ENCODE data around the gene DDX60.

DNA sequence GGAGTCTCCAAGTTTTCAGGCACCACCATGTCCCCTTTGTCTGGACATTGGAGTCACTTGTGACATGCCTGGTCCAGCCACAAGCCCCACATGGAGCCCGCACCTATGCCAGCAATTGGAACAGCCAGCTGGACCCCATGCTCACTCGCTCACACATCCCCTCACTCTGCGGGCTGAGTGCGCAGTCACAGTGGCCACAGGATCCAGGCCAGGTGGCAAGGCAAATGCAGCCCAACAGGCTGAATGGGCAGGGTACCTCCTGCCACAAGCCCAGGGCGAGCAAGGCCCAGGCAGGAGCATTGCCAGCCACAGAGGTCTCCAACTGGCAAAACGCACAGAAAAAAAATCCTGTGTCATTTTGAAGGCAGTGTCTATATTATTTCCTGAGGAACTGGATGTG is 144.2 kb downstream of the DDX60 start:
- TF ChIP-seq EZH2phosphoT487 (IDR thresholded peaks at IDR 0.05; ENCODE audit: low read depth, severe bottlenecking, unreplicated experiment): no peak
- TF ChIP-seq, protein P1, sequence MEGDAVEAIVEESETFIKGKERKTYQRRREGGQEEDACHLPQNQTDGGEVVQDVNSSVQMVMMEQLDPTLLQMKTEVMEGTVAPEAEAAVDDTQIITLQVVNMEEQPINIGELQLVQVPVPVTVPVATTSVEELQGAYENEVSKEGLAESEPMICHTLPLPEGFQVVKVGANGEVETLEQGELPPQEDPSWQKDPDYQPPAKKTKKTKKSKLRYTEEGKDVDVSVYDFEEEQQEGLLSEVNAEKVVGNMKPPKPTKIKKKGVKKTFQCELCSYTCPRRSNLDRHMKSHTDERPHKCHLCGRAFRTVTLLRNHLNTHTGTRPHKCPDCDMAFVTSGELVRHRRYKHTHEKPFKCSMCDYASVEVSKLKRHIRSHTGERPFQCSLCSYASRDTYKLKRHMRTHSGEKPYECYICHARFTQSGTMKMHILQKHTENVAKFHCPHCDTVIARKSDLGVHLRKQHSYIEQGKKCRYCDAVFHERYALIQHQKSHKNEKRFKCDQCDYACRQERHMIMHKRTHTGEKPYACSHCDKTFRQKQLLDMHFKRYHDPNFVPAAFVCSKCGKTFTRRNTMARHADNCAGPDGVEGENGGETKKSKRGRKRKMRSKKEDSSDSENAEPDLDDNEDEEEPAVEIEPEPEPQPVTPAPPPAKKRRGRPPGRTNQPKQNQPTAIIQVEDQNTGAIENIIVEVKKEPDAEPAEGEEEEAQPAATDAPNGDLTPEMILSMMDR (IDR thresholded peaks at IDR 0.05; ENCODE audit: poor library complexity): no peak
- TF ChIP-seq EZH2 (IDR thresholded peaks at IDR 0.05; ENCODE audit: borderline replicate concordance): no peak

All from hepatocyte (in vitro differentiated cells).